Skeletal muscle tissue (tissue), 4 donors: Measurements from ENCODE around the gene TIPRL. TPM values are rescaled to one million over a fixed set of nuclear protein-coding genes. Genes with fewer than 3 reads are reported as not detected.
"Not testable (repeated sequence)": the region's sequence is repeated elsewhere in the genome, so short reads cannot be mapped to it uniquely, and the experiment has no call there.

Experiments
- H3K27ac ChIP-seq: one replicate; pipeline ENCODE4 v1.7.0; 2013; ENCODE audit warnings: mild to moderate bottlenecking, low read depth, low read length, inconsistent platforms
- H3K27me3 ChIP-seq, 3 donors: one replicate each; pipeline ENCODE4 v1.7.0; 2013; ENCODE audit warnings: low read length in 3 of 3; ENCODE audit not compliant: control insufficient read depth in 3 of 3, insufficient read depth in 3 of 3
- H3K36me3 ChIP-seq, 3 donors: one replicate each; pipeline ENCODE4 v1.7.0; 2013; ENCODE audit warnings: low read length in 3 of 3; ENCODE audit not compliant: control insufficient read depth in 3 of 3, insufficient read depth in 3 of 3
- H3K4me1 ChIP-seq, 3 donors: one replicate each; pipeline ENCODE4 v1.7.0; 2013; ENCODE audit warnings: low read length in 3 of 3, mild to moderate bottlenecking in 3 of 3; ENCODE audit not compliant: control insufficient read depth in 3 of 3, insufficient read depth in 3 of 3
- H3K4me3 ChIP-seq, 3 donors: one replicate each; pipeline ENCODE4 v1.7.0; 2013; ENCODE audit warnings: low read length in 3 of 3
- H3K9ac ChIP-seq, 3 donors: one replicate each; pipeline ENCODE4 v1.7.0; 2013; ENCODE audit warnings: low read length in 3 of 3, mild to moderate bottlenecking in 3 of 3, moderate library complexity in 2 of 3, low read depth in 1 of 3
- H3K9me3 ChIP-seq, 3 donors: one replicate each; pipeline ENCODE4 v1.7.0; 2013; ENCODE audit warnings: low read length in 3 of 3; ENCODE audit not compliant: control insufficient read depth in 3 of 3
- total RNA-seq: library from RNA; depleted of rRNA; stranded (reverse); fragments of >200 nt; gene quantifications from one replicate; pipeline ENCODE4 v1.2.3, GENCODE V29; 2014
- donor health status: Osteomylitis.

The TIPRL gene
- total RNA-seq, 1 donor from 2014 or later, result 21.4 TPM

DNA sequence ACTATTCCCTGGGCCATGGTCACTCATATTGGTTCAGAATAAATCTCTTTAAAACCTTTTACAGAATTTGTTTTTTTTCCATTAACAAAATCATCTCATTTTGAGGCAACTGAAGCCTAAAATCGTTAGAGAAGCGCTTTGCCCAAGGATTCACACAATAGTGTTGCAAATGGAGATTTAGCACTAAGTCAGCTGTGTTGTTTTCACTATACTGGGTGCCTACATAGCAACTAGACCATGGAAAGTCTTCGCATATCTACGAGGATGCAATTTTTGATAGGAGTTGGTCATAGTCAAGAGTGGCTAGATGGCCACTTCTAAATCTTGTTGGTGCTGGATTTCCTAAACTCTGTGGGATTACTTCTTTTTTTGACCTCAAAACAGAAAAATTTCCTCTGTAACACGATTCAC lies 530 bp upstream of the TIPRL start:
- H3K36me3 ChIP-seq, result no peaks in the 10 kb centered on the region
- H3K27ac ChIP-seq, result peak overlapping the region; percentile 95
- H3K9me3 ChIP-seq, result no peaks in the 10 kb centered on the region
- H3K4me1 ChIP-seq, result peaks cover 9 to 14% (median 10%) of the 10 kb centered on the region in 3 donors
- peak overlapping the region in 2 of 3 donors; percentile 94 to 97 for H3K9ac ChIP-seq
- peak overlapping the region; percentile 87 to 98 (median 97) for H3K4me3 ChIP-seq
- no peaks in the 10 kb centered on the region for H3K27me3 ChIP-seq

DNA sequence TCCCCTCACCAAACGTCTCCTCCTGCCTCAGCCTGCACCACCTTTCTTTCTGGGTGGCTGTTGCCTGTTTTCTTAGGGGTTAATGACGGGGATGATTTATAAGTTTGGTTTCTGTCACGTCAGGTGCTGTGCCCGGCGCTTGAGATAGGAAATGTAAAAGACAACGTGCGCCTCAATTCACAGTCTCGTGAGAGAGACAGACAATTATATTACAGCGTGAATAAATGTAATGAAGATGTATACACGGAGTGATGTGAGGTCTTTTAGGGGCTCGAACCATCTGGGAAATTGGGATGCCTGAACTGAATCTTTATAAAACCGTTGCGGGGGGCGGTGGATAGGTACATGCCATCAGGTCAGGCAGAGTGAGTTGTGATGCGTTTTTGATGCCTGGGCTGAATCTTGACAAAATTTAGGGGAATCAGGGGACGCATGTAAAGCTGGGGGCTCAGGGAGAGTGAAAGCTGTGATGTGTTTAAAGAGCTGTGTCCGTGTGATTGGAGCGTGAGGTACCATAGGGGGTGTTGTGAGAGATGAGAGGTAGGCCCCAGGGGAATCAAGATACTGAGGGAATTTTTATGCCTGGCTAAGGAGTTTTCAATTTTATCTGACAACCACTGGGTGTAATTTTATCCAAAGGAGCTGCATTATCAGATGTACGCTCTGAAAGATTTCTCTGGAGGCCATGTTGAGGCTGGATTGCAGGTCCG lies 831 bp downstream of the TIPRL start:
- H3K27me3 ChIP-seq, result no peaks in the 10 kb centered on the region
- H3K27ac ChIP-seq, result peak overlapping the region; percentile 95
- no peaks in the 10 kb centered on the region for H3K9me3 ChIP-seq
- H3K9ac ChIP-seq, result peak overlapping the region; percentile 93 to 97 (median 94)
- peak overlapping the region; percentile 87 to 98 (median 97) for H3K4me3 ChIP-seq
- peaks cover 9 to 14% (median 10%) of the 10 kb centered on the region in 3 donors for H3K4me1 ChIP-seq
- peaks cover 0 to under 1% (median 0%) of the 10 kb centered on the region in 3 donors for H3K36me3 ChIP-seq

DNA sequence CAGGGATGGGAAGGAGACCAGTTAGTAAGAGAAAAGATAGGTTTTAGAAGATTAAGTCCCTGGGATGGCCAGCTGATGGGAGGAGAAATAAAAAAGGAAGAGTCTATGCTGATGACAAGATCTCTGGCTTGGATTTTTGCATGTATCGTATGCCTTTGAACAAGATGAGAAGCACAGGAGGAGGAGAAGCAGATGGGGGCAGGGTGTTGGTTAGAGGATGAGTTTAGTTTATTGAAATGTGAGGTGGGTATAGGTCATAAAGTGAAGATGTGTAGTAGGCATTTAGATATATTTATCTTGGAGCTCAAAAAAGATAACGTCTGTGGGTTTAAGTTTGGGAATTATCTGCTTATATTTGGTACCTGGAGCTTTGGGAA lies 1.4 kb downstream of the TIPRL start:
- Histone ChIP-seq H3K27ac (peak overlapping the region; percentile 95), H3K4me3 (peak overlapping the region; percentile 87 to 98 (median 97)), H3K27me3 (no peaks in the 10 kb centered on the region), H3K9ac (peak overlapping the region; percentile 93 to 97 (median 94)), H3K9me3 (no peaks in the 10 kb centered on the region), H3K36me3 (peaks cover 0 to 3% (median 0%) of the 10 kb centered on the region in 3 donors), H3K4me1 (peaks cover 9 to 14% (median 10%) of the 10 kb centered on the region in 3 donors)

GRCh38 chr1:168181063-168181720 lies 2.4 kb downstream of the TIPRL start:
- peaks cover 9 to 14% (median 10%) of the 10 kb centered on the region in 3 donors for H3K4me1 ChIP-seq
- not testable (repeated sequence) for H3K27me3 ChIP-seq

GRCh38 chr1:168187177-168187576 lies 8.4 kb downstream of the TIPRL start:
- Histone ChIP-seq H3K27me3 (no peaks in the 10 kb centered on the region), H3K36me3 (peaks cover 5 to 23% (median 22%) of the 10 kb centered on the region in 3 donors), H3K4me1 (no peaks in the 10 kb centered on the region), H3K4me3 (no peak overlapping the region), H3K9me3 (no peaks in the 10 kb centered on the region), H3K9ac (no peak overlapping the region), H3K27ac (no peak overlapping the region)

More at GRCh38 chr1:168181063-168181720, 2.4 kb downstream of the TIPRL start:
- not testable (repeated sequence) for H3K9me3 ChIP-seq, H3K4me3 ChIP-seq, H3K36me3 ChIP-seq, H3K9ac ChIP-seq, H3K27ac ChIP-seq

GRCh38 chr1:168190403-168190802 lies 11.6 kb downstream of the TIPRL start:
- H3K4me3 ChIP-seq, result no peak overlapping the region
- H3K4me1 ChIP-seq, result no peaks in the 10 kb centered on the region
- no peaks in the 10 kb centered on the region for H3K9me3 ChIP-seq
- peaks cover 6 to 35% (median 29%) of the 10 kb centered on the region in 3 donors for H3K36me3 ChIP-seq
- H3K27me3 ChIP-seq, result no peaks in the 10 kb centered on the region
- H3K27ac ChIP-seq, result no peak overlapping the region
- no peak overlapping the region for H3K9ac ChIP-seq

- Histone ChIP-seq H3K36me3 (peaks cover 6 to 29% (median 28%) of the 10 kb centered on the region in 3 donors), H3K27me3 (no peaks in the 10 kb centered on the region), H3K4me3 (no peak overlapping the region), H3K4me1 (no peaks in the 10 kb centered on the region), H3K9ac (no peak overlapping the region), H3K27ac (no peak overlapping the region), H3K9me3 (no peaks in the 10 kb centered on the region)
Observed at GRCh38 chr1:168195199-168196135, 16.7 kb downstream of the TIPRL start.

GRCh38 chr1:168199056-168199455 lies 20.3 kb downstream of the TIPRL start:
- H3K36me3 ChIP-seq, result peaks cover 0 to 31% (median 25%) of the 10 kb centered on the region in 3 donors
- H3K9me3 ChIP-seq, result no peaks in the 10 kb centered on the region
- no peak overlapping the region for H3K4me3 ChIP-seq
- H3K9ac ChIP-seq, result no peak overlapping the region
- no peaks in the 10 kb centered on the region for H3K4me1 ChIP-seq
- no peak overlapping the region for H3K27ac ChIP-seq
- H3K27me3 ChIP-seq, result no peaks in the 10 kb centered on the region

GRCh38 chr1:168202941-168203654 lies 24.3 kb downstream of the TIPRL start:
- Histone ChIP-seq H3K27ac (no peak overlapping the region), H3K36me3 (peaks cover 0 to 22% (median 11%) of the 10 kb centered on the region in 3 donors), H3K4me1 (no peaks in the 10 kb centered on the region), H3K9ac (no peak overlapping the region), H3K4me3 (no peak overlapping the region), H3K27me3 (no peaks in the 10 kb centered on the region), H3K9me3 (no peaks in the 10 kb centered on the region)
